Measurements from ENCODE around the gene GRIK1.

DNA sequence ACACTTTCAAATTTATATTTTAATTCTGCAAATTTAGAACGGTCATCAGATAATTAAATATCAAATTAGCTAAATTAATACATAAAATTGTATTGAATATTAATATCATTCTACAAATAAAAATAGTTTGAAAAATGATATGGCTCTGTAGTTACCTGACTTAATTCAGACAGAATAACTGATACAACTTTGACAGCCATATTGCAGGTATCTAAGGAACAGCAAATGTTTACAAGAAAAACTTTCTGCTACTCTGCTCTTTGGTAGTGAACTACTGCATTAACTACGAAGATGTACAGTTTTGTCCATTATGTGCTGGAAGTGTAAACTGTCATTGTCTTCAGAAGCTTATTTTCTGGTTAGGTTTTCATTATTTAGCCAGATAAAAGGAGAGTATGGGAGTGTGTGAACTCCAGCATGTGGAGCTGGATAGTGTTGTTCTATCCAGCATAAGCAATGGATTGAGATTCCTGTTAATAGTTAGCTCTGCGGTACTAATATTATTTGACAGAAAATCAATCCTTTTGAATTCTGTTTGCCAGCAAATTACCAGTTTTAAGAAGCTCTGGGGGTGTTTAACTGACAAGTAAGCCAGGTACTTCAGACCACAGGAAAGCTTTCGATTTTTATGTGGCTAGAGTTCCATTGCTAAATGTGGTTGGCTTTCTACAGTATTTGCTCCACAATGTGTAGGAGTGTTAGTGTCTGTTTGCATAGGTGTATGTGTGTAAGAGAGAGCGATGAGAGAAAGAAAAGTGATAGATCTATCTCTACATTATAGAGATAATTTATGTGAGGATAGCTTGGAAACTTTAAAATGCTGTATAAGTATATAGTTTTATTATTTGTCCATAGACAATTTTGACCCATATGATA lies 247.9 kb downstream of the GRIK1 start:
- no peak for TF ChIP-seq EZH2 (IDR thresholded peaks at IDR 0.05; ENCODE audit: borderline replicate concordance, low read depth, low read length, severe bottlenecking)
- TF ChIP-seq, protein P1, sequence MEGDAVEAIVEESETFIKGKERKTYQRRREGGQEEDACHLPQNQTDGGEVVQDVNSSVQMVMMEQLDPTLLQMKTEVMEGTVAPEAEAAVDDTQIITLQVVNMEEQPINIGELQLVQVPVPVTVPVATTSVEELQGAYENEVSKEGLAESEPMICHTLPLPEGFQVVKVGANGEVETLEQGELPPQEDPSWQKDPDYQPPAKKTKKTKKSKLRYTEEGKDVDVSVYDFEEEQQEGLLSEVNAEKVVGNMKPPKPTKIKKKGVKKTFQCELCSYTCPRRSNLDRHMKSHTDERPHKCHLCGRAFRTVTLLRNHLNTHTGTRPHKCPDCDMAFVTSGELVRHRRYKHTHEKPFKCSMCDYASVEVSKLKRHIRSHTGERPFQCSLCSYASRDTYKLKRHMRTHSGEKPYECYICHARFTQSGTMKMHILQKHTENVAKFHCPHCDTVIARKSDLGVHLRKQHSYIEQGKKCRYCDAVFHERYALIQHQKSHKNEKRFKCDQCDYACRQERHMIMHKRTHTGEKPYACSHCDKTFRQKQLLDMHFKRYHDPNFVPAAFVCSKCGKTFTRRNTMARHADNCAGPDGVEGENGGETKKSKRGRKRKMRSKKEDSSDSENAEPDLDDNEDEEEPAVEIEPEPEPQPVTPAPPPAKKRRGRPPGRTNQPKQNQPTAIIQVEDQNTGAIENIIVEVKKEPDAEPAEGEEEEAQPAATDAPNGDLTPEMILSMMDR (IDR thresholded peaks at IDR 0.05; ENCODE audit: borderline replicate concordance, extremely low read depth, low read length, poor library complexity, severe bottlenecking): no peak
